Activated CD4-positive, alpha-beta T cell treated with anti-CD3 and anti-CD28 coated beads for 24 hours (primary cell): Measurements from ENCODE around the gene LOXL4.

Experiments
- DNase-seq, 2 donors: peaks; one replicate each; pipeline ENCODE4 v3.0.0-alpha.2; 2020; ENCODE audit warnings: low read depth in 2 of 2

Gene LOXL4

GRCh38 chr10:98267894-98268693 lies at the start of gene LOXL4:
LOXL4 (minus strand) TSS chr10:98268194; CDS start chr10:98263019, 5,175 bp downstream.
- no peak for DNase-seq

GRCh38 chr10:98316661-98317060 lies 48.7 kb upstream of the LOXL4 start:
- DNase-seq = no peak

- DNase-seq = no peak
Measured at GRCh38 chr10:98316170-98316569, 48.2 kb upstream of the LOXL4 start.

- no peak for DNase-seq
Measured at GRCh38 chr10:98314532-98315284, 46.7 kb upstream of the LOXL4 start.

- no peak for DNase-seq
Measured at GRCh38 chr10:98313598-98313997, 45.6 kb upstream of the LOXL4 start.

GRCh38 chr10:98312822-98313221 lies 44.8 kb upstream of the LOXL4 start:
- no peak for DNase-seq

- no peak for DNase-seq
Measured at GRCh38 chr10:98312349-98312748, 44.4 kb upstream of the LOXL4 start.

GRCh38 chr10:98310701-98311100 lies 42.7 kb upstream of the LOXL4 start:
- no peak for DNase-seq

GRCh38 chr10:98309366-98310355 lies 41.7 kb upstream of the LOXL4 start:
- DNase-seq = no peak

GRCh38 chr10:98308669-98309365 lies 40.8 kb upstream of the LOXL4 start:
- DNase-seq = no peak

GRCh38 chr10:98307916-98308541 lies 40.0 kb upstream of the LOXL4 start:
- DNase-seq = no peak

- no peak for DNase-seq
Measured at GRCh38 chr10:98306501-98306900, 38.5 kb upstream of the LOXL4 start.

- no peak for DNase-seq
Measured at GRCh38 chr10:98303569-98303968, 35.6 kb upstream of the LOXL4 start.

GRCh38 chr10:98302741-98303365 lies 34.9 kb upstream of the LOXL4 start:
- no peak for DNase-seq

GRCh38 chr10:98301664-98302319 lies 33.8 kb upstream of the LOXL4 start:
- no peak for DNase-seq

GRCh38 chr10:98300526-98301229 lies 32.7 kb upstream of the LOXL4 start:
- no peak for DNase-seq

- DNase-seq = no peak
Measured at GRCh38 chr10:98299341-98299740, 31.3 kb upstream of the LOXL4 start.

- DNase-seq = no peak
Measured at GRCh38 chr10:98296524-98296923, 28.5 kb upstream of the LOXL4 start.

GRCh38 chr10:98295907-98296306 lies 27.9 kb upstream of the LOXL4 start:
- DNase-seq = no peak
